HepG2 (cell line): ENCODE data around the gene FRMD3. TPM values are rescaled to one million over a fixed set of nuclear protein-coding genes. Genes with fewer than 3 reads are reported as not detected.

ENCODE experiments used
- HIC2 ChIP-seq: sonication (generic); formaldehyde crosslinking; IDR thresholded peaks from 2 replicates; pipeline ENCODE4 v1.9.0; 2022; ENCODE audit warnings: low read depth, missing genetic modification reagents
- HNRNPL ChIP-seq: fragments of 200-400 bp; formaldehyde crosslinking; IDR thresholded peaks from 2 replicates; pipeline ENCODE4 v1.6.1; 2017; ENCODE audit warnings: mild to moderate bottlenecking, low read depth, low read length
- ISL2 ChIP-seq: sonication (generic); formaldehyde crosslinking; IDR thresholded peaks from 2 replicates; pipeline ENCODE4 v1.5.0; 2020; ENCODE audit warnings: missing genetic modification reagents
- KDM4B ChIP-seq: sonication (generic); formaldehyde crosslinking; IDR thresholded peaks from 2 replicates; pipeline ENCODE4 v1.4.0; 2020; ENCODE audit warnings: missing genetic modification reagents
- MTERF4 ChIP-seq: sonication (generic); formaldehyde crosslinking; IDR thresholded peaks from 2 replicates; pipeline ENCODE4 v1.8.0; 2023; ENCODE audit warnings: mild to moderate bottlenecking, missing genetic modification reagents
- MYC ChIP-seq: sonication (generic); formaldehyde crosslinking; IDR thresholded peaks from 2 replicates; pipeline ENCODE4 v1.9.0; 2021; ENCODE audit warnings: missing genetic modification reagents, borderline replicate concordance
- PITX1 ChIP-seq: sonication (generic); formaldehyde crosslinking; IDR thresholded peaks from 2 replicates; pipeline ENCODE4 v1.5.1; 2020; ENCODE audit warnings: mild to moderate bottlenecking, missing genetic modification reagents
- ZBTB8A ChIP-seq: sonication (generic); formaldehyde crosslinking; IDR thresholded peaks from 2 replicates; pipeline ENCODE4 v1.4.0; 2020; ENCODE audit warnings: mild to moderate bottlenecking, low read depth, missing genetic modification reagents, borderline replicate concordance
- ZFYVE20 ChIP-seq: sonication (generic); formaldehyde crosslinking; IDR thresholded peaks from 2 replicates; pipeline ENCODE4 v1.8.0; 2023; ENCODE audit warnings: low read depth, mild to moderate bottlenecking, moderate library complexity, missing genetic modification reagents, borderline replicate concordance
- ZNF142 ChIP-seq: sonication (generic); formaldehyde crosslinking; IDR thresholded peaks from 2 replicates; pipeline ENCODE4 v1.4.0; 2020; ENCODE audit warnings: missing genetic modification reagents
- ZNF230 ChIP-seq: sonication (generic); formaldehyde crosslinking; IDR thresholded peaks from 2 replicates; pipeline ENCODE4 v1.4.0; 2020; ENCODE audit warnings: mild to moderate bottlenecking, missing genetic modification reagents
- ZNF280B ChIP-seq: sonication (generic); formaldehyde crosslinking; IDR thresholded peaks from 2 replicates; pipeline ENCODE4 v1.5.0; 2020; ENCODE audit warnings: missing genetic modification reagents, mild to moderate bottlenecking, borderline replicate concordance
- ZNF530 ChIP-seq: sonication (generic); formaldehyde crosslinking; IDR thresholded peaks from 2 replicates; pipeline ENCODE4 v1.5.0; 2020; ENCODE audit warnings: low read depth, mild to moderate bottlenecking, missing genetic modification reagents
- ZNF570 ChIP-seq: sonication (generic); formaldehyde crosslinking; IDR thresholded peaks from 2 replicates; pipeline ENCODE4 v1.4.0; 2020; ENCODE audit warnings: mild to moderate bottlenecking, missing genetic modification reagents, borderline replicate concordance
- ZNF660 ChIP-seq: sonication (generic); formaldehyde crosslinking; IDR thresholded peaks from 2 replicates; pipeline ENCODE4 v1.5.1; 2020; ENCODE audit warnings: mild to moderate bottlenecking, low read depth, missing genetic modification reagents, borderline replicate concordance
- polyA plus RNA-seq, 8 experiments: library from polyadenylated mRNA; depleted of rRNA in 3 of 8; stranded (reverse) in 7 of 8; unstranded in 1 of 8; fragments of >200 nt; fragmentation: Illumina TruSeq in 4 of 8; extraction: Trizol in 4 of 8; gene quantifications; 2 replicates each; pipeline versions ENCODE4 v1.2.1 to v1.2.3, GENCODE V29; 2011 to 2016; ENCODE audit warnings: low read depth in 4 of 8, missing spikeins in 1 of 8, mixed read lengths in 1 of 8; ENCODE audit not compliant: insufficient read depth in 1 of 8
- total RNA-seq, 5 experiments: library from RNA; depleted of rRNA; stranded (reverse); fragments of >200 nt; fragmentation: Illumina TruSeq; extraction: Trizol; gene quantifications; 2 replicates each; pipeline ENCODE4 v1.2.3, GENCODE V29; 2016; ENCODE audit warnings: low read depth in 1 of 5

FRMD3 gene
- total and polyA plus RNA-seq, 2 of the 13 experiments (the other 11 are each of a cell fraction or from before 2014, with no cell fraction given), result 3.2 to 7.7 TPM

GRCh38 chr9:83537331-83538171 lies 650 bp downstream of the FRMD3 start (continued):
- TF ChIP-seq ZNF142, result 0 out of 2 replicates have a peak, but pooled peaks have one; percentile 5
- peak; percentile 46; the same call in 1 of the 2 replicates for TF ChIP-seq MYC (CRISPR knock-in tag)
- peak; percentile 90 for TF ChIP-seq HNRNPL
- TF ChIP-seq ZNF570 (CRISPR knock-in tag), result no peak
- 0 out of 2 replicates have a peak, but pooled peaks have one; percentile 21 for TF ChIP-seq ZNF230 (CRISPR knock-in tag)
- TF ChIP-seq ZFYVE20 (CRISPR knock-in tag), result no peak
- TF ChIP-seq ZBTB8A, result 0 out of 2 replicates have a peak, but pooled peaks have one; percentile 23
- TF ChIP-seq ZNF660 (CRISPR knock-in tag), result no peak
- TF ChIP-seq HIC2 (CRISPR knock-in tag), result 0 out of 2 replicates have a peak, but pooled peaks have one; percentile 43
- TF ChIP-seq MTERF4 (CRISPR knock-in tag), result 0 out of 2 replicates have a peak, but pooled peaks have one; percentile 76
- no peak for TF ChIP-seq KDM4B (CRISPR knock-in tag)
- 0 out of 2 replicates have a peak, but pooled peaks have one; percentile 11 for TF ChIP-seq PITX1 (CRISPR knock-in tag)
- TF ChIP-seq ZNF280B, result peak; percentile 33; the same call in 1 of the 2 replicates
- TF ChIP-seq ZNF530 (CRISPR knock-in tag), result no peak
- TF ChIP-seq ISL2 (CRISPR knock-in tag), result 0 out of 2 replicates have a peak, but pooled peaks have one; percentile 31
- TF ChIP-seq, all 625 proteins: peak for 49
